ENCODE measurements around the gene ZGPAT. TPM values are rescaled to one million over a fixed set of nuclear protein-coding genes. Genes with fewer than 3 reads are reported as not detected.
A peak's percentile ranks its signal among the peaks of the same experiment; 100 is the strongest.

Gene ZGPAT
- total and polyA plus RNA-seq, 9 of the 15 experiments (the other 6 are each of a cell fraction or from before 2014, with no cell fraction given) = 0.14 to 26.6 (median 7.4) TPM

DNA sequence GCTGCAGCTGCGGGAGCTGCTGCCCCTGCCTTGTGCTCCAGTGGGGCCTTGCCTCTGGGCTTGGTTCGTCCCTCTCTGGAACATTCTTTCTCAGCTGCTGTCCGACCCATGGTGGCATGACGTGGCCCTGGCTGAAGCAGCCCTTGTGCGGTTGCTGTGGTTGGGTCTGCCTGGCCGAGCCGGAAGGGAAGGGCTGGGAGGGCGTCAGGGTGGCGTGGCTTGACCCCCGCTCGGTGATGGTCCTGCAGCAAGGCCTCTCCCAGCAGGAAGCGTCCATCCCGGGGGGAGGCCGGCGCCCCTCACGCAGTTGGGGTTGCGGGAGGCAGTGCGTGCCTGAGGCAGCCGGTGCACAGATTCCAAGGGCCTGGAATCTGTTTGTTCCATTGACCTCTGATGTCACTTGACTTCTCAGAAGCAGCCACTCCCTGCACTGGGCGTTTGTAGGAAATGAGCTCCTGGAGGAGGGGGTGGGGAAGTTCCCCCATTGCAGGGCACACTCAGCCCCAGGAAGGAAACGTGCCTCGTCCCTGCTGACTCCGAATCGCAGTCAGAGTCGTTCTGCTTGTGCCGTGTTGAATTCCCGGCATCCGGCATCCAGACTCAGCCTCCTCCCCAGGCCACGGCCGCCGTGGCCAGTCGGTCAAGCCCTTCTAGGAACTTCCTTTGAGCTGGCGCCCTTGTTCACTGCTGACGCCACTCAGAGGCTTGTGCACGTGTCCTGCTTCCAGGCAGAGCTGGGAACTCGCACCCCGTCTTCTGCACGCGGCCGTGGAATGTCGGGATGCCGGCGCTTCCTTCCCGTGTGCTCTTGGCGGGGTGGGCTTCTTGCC, 21.1 kb upstream of the ZGPAT start (continued):
- TF ChIP-seq BCL6 (CRISPR knock-in tag; IDR thresholded peaks at IDR 0.05) = no peak
- peak; percentile 89 for TF ChIP-seq ZBTB1 (CRISPR knock-in tag; IDR thresholded peaks at IDR 0.05; ENCODE audit: borderline replicate concordance, low read depth)
- TF ChIP-seq CBX5 (IDR thresholded peaks at IDR 0.05; ENCODE audit: borderline replicate concordance, low read depth) = no peak
- TF ChIP-seq HNRNPH1 (optimal IDR thresholded peaks at IDR 0.05; ENCODE audit: low read depth, low read length) = no peak
- no peak for TF ChIP-seq ZNF778 (CRISPR knock-in tag; IDR thresholded peaks at IDR 0.05)
- TF ChIP-seq SMARCA4 (IDR thresholded peaks at IDR 0.05) = no peak
- TF ChIP-seq PTRF (tag; IDR thresholded peaks at IDR 0.05) = no peak
- TF ChIP-seq HDAC2 (IDR thresholded peaks at IDR 0.05) = no peak
- TF ChIP-seq CTBP1 (IDR thresholded peaks at IDR 0.05; ENCODE audit: borderline replicate concordance) = no peak
- TF ChIP-seq, protein P1, sequence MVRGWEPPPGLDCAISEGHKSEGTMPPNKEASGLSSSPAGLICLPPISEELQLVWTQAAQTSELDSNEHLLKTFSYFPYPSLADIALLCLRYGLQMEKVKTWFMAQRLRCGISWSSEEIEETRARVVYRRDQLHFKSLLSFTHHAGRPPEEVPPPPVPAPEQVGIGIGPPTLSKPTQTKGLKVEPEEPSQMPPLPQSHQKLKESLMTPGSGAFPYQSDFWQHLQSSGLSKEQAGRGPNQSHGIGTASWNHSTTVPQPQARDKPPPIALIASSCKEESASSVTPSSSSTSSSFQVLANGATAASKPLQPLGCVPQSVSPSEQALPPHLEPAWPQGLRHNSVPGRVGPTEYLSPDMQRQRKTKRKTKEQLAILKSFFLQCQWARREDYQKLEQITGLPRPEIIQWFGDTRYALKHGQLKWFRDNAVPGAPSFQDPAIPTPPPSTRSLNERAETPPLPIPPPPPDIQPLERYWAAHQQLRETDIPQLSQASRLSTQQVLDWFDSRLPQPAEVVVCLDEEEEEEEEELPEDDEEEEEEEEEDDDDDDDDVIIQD (CRISPR knock-in tag; IDR thresholded peaks at IDR 0.05) = no peak
- TF ChIP-seq, protein P2, sequence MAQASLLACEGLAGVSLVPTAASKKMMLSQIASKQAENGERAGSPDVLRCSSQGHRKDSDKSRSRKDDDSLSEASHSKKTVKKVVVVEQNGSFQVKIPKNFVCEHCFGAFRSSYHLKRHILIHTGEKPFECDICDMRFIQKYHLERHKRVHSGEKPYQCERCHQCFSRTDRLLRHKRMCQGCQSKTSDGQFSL (CRISPR knock-in tag; IDR thresholded peaks at IDR 0.05) = no peak
- TF ChIP-seq, protein P2 (tag; IDR thresholded peaks at IDR 0.05) = no peak
- TF ChIP-seq CEBPG (CRISPR knock-in tag; IDR thresholded peaks at IDR 0.05) = no peak
- TF ChIP-seq CEBPG (tag; conservative IDR thresholded peaks at IDR 0.05 in 1 of 2, IDR thresholded peaks at IDR 0.05 in 1 of 2) = no peak
- no peak for TF ChIP-seq EGR1 (conservative IDR thresholded peaks at IDR 0.05)
- TF ChIP-seq ESRRB (CRISPR knock-in tag; IDR thresholded peaks at IDR 0.05; ENCODE audit: borderline replicate concordance) = no peak
- TF ChIP-seq ZNF79 (CRISPR knock-in tag; IDR thresholded peaks at IDR 0.05; ENCODE audit: low read depth) = no peak
- TF ChIP-seq NR1H2 (CRISPR knock-in tag; IDR thresholded peaks at IDR 0.05) = no peak
- 0 out of 2 replicates have a peak, but pooled peaks have one; percentile 11 for TF ChIP-seq ZNF324 (CRISPR knock-in tag; IDR thresholded peaks at IDR 0.05)
- TF ChIP-seq MAZ (CRISPR knock-in tag; conservative IDR thresholded peaks at IDR 0.05 in 1 of 2, IDR thresholded peaks at IDR 0.05 in 1 of 2) = no peak
- TF ChIP-seq ZNF24 (IDR thresholded peaks at IDR 0.05) = no peak
- no peak for TF ChIP-seq ETS2 (tag; IDR thresholded peaks at IDR 0.05; ENCODE audit: borderline replicate concordance, poor library complexity, severe bottlenecking)
- TF ChIP-seq, protein P3, sequence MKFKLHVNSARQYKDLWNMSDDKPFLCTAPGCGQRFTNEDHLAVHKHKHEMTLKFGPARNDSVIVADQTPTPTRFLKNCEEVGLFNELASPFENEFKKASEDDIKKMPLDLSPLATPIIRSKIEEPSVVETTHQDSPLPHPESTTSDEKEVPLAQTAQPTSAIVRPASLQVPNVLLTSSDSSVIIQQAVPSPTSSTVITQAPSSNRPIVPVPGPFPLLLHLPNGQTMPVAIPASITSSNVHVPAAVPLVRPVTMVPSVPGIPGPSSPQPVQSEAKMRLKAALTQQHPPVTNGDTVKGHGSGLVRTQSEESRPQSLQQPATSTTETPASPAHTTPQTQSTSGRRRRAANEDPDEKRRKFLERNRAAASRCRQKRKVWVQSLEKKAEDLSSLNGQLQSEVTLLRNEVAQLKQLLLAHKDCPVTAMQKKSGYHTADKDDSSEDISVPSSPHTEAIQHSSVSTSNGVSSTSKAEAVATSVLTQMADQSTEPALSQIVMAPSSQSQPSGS (CRISPR knock-in tag; IDR thresholded peaks at IDR 0.05) = no peak
- no peak for TF ChIP-seq ZNF282 (CRISPR knock-in tag; IDR thresholded peaks at IDR 0.05)
- TF ChIP-seq RNF2 (IDR thresholded peaks at IDR 0.05) = no peak
- TF ChIP-seq MCM2 (IDR thresholded peaks at IDR 0.05; ENCODE audit: low read depth) = no peak
- no peak for TF ChIP-seq TGIF2 (CRISPR knock-in tag; IDR thresholded peaks at IDR 0.05)
